HL-60 (cell line): ENCODE results near the gene FAM83G.

Experiments
- CTCF ChIP-seq: IDR thresholded peaks from one replicate; pipeline ENCODE4 v1.5.1; 2011; ENCODE audit warnings: low read length, control low read depth, inconsistent platforms; ENCODE audit not compliant: insufficient read depth
- GABPA ChIP-seq: IDR thresholded peaks from 2 replicates; pipeline ENCODE4 v1.6.1; 2012; ENCODE audit warnings: low read depth
- REST ChIP-seq: IDR thresholded peaks from 2 replicates; pipeline ENCODE4 v1.6.1; 2012; ENCODE audit warnings: low read depth; ENCODE audit not compliant: insufficient replicate concordance

GRCh38 chr17:19005137-19005773 lies 691 bp upstream of the FAM83G start:
- TF ChIP-seq CTCF (no peak), REST (no peak), GABPA (no peak)
